Cardiac fibroblast (primary cell): ENCODE results near the gene CHST11.

Source experiments
- DNase-seq, 2 donors: peaks; one replicate each; pipeline versions ENCODE4 v3.0.0 to v3.0.0-alpha.2; 2010; ENCODE audit warnings: low read depth in 2 of 2
- H3K4me3 ChIP-seq, 2 donors: replicated peaks in 1 of 2; 1 replicate in 1 of 2; 2 replicates in 1 of 2; pipeline ENCODE4 v1.5.1; 2011; ENCODE audit warnings: low read depth in 2 of 2, low read length in 2 of 2, mild to moderate bottlenecking in 2 of 2, moderate library complexity in 1 of 2
- CTCF ChIP-seq: IDR thresholded peaks from one replicate; pipeline ENCODE4 v1.5.1; 2011; ENCODE audit warnings: low read depth, mild to moderate bottlenecking, low read length, inconsistent platforms

The CHST11 gene

GRCh38 chr12:104628831-104629135, 172.0 kb downstream of the CHST11 start:
- no peak overlapping the region for H3K4me3 ChIP-seq
- DNase-seq: no peak
- no peak for TF ChIP-seq CTCF

GRCh38 chr12:104630230-104630670, 173.5 kb downstream of the CHST11 start:
- DNase-seq: no peak
- no peak for TF ChIP-seq CTCF
- H3K4me3 ChIP-seq: no peak overlapping the region

GRCh38 chr12:104631867-104632266, 175.1 kb downstream of the CHST11 start:
- no peak overlapping the region for H3K4me3 ChIP-seq
- DNase-seq: no peak
- TF ChIP-seq CTCF: no peak

- TF ChIP-seq CTCF: no peak
These were observed 176.0 kb downstream of the CHST11 start for GRCh38 chr12:104632724-104633201.

GRCh38 chr12:104634044-104634443, 177.3 kb downstream of the CHST11 start:
- H3K4me3 ChIP-seq: no peak overlapping the region
- DNase-seq: no peak
- TF ChIP-seq CTCF: no peak

More at GRCh38 chr12:104632724-104633201, 176.0 kb downstream of the CHST11 start:
- peak; percentile 36 to 84 for DNase-seq
- peak overlapping the region in 1 of 2 donors; percentile 3 for H3K4me3 ChIP-seq

- TF ChIP-seq CTCF: no peak
These were observed 178.1 kb downstream of the CHST11 start for GRCh38 chr12:104634852-104635251.

More at GRCh38 chr12:104634852-104635251, 178.1 kb downstream of the CHST11 start:
- no peak overlapping the region for H3K4me3 ChIP-seq
- no peak for DNase-seq
